ENCODE measurements around the gene PTPRG.

- TF ChIP-seq CTCF (IDR thresholded peaks at IDR 0.05; ENCODE audit: low read depth, low read length, poor library complexity, severe bottlenecking) (no peak), EZH2phosphoT487 (IDR thresholded peaks at IDR 0.05; ENCODE audit: borderline replicate concordance, low read length) (no peak)
Observed at GRCh38 chr3:61907210-61907795, 345.9 kb downstream of the PTPRG start.

Data from DOHH2 (cell line).